Right lung (tissue), 5 donors: Measurements from ENCODE around the gene CCDC102B. TPM values are rescaled to one million over a fixed set of nuclear protein-coding genes. Genes with fewer than 3 reads are reported as not detected.
"Not testable (repeated sequence)": the region's sequence is repeated elsewhere in the genome, so short reads cannot be mapped to it uniquely, and the experiment has no call there.

Experiments used
- DNase-seq, 2 donors: peaks; one replicate each; pipeline ENCODE4 v3.0.0-alpha.2; 2013
- polyA plus RNA-seq, 5 donors: library from polyadenylated mRNA; unstranded; fragments of 120-200 nt; gene quantifications; one replicate each; pipeline versions ENCODE4 v1.2.1 to v1.2.3, GENCODE V29; 2013; ENCODE audit warnings: inconsistent platforms in 1 of 5, low replicate concordance in 1 of 5; ENCODE audit not compliant: insufficient read length in 5 of 5, insufficient read depth in 1 of 5

CCDC102B gene
- polyA plus RNA-seq, 5 donors = 9.8 to 20.7 (median 15.8) TPM

DNA sequence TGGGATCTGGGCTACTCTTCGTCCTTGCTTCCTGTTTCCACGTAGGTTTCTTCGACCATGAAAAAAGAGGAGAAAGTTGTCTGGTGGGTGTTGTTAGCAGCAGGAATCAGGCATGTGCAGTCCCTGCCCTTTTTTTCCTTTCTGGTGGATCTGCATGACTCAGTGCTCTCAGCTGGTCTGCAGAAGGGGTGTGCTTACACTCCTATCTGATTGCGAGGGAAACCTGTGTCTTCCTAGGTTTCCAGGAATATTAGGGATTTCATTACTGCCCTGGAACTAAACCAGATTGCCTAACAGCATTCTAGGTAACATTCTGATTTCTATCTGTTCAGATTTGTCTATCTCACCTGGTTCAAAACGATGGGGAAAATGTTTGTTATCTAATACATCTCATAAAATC, 174.3 kb downstream of the CCDC102B start:
- no peak for DNase-seq

DNA sequence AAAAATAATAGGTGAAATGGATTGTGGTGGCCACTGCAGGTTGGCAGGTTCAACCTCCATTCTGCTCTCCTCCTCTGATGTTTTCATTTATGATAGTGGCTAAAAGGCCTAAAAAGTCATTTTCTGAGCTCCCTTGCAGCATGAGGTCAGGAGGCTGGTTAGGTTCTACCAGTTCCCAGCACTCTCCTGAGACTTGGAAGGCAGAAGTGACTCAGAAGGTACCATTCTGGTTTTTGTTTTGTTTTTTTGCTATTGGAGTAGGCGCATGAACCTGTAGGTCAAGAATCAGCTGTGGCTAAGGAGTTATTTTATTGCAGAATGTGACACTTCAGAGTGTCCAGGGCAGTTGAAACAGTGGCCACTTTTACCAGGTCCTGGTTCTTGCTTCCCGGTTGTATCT, 181.9 kb downstream of the CCDC102B start:
- DNase-seq = no peak

DNA sequence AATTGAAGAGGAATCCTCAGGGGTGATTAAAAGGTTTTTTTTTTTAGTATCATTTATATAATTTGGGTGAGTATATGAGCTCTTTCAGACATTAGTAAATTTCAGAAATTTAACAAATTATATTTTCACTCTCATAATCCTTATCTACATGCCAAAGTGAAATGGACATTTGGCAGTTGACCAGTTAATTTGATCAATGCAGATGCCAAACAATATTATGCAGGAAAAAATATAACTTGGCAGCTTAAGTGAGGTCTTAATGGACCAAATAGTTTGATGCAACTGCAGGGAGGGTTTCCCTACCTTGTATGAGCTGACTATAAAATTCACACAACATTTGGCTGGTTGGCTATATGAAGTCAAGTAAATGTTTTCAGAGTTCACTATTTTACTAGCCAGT, 185.2 kb downstream of the CCDC102B start:
- no peak for DNase-seq

DNA sequence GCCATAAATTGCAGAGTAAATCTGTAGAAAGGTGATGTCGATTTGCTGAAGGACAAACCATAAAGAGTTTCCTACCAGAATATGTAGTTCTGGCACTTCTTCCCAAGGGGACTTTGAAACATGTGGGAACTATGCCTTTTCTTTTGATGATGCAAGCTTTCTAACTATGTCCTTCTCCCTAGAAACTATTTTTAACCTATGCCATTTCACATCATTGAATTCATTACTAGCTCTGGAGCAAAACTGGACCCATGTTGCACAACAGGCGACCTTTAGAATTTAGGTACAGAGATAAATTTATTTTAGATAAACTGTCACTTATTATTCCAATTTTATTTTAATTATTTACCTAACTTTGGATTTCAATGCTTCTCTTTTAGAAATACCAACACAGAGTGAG, 186.5 kb downstream of the CCDC102B start:
- no peak for DNase-seq

DNA sequence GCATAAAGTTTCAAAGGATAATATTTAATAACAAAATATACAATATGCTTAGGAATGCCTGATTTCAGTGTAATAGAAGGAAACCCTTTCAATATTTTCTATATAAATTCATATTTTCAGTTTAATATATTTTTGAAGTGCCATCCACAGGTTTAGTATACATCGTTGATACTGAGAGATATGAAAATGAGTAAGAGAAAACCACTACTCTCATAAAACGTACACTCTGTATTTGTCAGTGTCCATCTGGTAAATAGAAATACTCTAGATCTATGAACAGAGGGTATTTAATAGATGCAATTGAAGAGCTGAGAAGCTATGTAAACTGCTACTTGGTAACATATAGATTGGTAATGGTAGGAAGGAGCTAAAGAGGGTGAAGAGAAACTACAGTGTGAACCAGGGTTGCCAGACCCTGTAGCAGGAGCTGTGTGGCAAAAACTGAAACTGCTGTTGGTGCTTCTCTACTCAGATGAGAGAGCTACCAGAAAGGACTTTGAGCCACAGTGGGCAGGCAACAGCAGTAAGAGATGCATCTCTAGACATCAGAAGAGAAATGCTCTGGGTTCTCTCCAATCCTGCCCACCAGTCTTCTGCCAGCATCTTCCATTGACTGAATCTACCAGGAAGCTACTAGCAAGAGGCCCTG, 187.4 kb downstream of the CCDC102B start:
- DNase-seq = no peak

DNA sequence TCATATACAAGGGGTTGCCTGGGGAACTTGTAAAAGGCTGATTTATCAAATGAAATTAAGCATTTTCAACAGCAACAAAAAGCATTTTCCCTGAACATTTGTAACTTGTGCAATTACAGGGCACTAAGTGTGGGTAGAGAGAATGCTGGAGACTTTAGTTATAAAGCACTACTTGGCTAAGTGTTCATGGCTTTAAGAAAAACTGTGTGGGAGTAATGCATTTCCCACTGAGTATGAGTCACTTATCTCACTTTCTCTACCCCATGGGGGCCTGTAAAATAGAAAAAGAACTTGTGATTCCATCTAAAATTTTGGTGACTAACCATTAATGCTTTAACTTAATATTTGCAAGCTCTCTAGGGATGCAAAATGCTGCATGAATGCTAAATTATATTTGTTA, 193.4 kb downstream of the CCDC102B start:
- no peak for DNase-seq

DNA sequence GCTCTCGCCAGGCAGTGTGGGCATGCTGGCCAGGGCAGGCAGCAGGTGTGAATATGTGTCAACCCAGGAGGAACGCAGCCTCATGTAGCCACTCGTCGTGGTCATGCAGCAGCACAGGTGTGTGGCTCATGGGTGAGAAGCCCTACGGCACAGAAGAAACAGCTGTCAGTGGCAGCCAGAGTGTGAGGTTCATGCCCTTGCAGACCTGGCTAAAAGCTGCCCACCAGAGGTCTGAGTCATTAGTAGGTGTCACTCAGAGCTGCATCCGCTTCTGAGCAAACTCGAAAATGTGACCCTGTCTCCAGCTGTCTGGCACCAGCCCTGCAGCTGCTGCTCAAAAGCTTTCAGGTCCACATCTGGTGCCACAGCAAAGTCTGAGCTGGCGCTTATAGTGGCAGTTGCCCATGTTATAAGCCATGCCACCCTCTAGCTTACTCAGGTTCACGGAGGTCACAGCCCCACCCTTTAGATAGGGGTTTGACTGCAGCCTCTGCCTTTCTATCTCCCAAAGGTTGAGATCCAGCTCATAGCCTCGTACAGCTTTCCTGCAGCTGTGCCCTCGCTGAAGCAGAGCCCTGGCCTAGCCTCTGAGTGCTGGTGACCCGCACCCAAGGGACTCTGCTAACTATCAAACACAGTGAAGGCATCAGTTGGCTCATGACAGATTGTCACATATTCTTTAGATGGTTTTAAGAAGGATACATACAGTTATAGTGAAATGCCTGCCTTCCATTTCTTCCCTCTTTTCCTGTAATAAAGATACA, 195.0 kb downstream of the CCDC102B start:
- no peak for DNase-seq

DNA sequence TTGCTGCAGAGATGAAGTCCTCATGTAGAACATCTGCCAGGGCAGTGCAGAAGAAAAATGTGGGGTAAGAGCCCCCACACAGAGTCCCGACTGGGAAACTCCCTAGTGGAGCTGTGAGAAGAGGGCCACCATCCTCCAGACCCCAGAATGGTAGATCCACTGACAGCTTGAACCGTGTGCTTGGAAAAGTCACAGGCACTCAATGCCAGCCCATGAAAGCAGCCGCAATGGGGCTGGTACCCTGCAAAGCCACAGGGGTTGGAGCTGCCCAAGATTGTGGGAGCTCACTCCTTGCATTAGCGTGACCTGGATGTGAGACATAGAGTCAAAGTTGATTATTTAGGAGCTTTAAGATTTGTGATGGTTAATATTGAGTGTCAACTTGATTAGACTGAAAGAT, 197.8 kb downstream of the CCDC102B start:
- DNase-seq = no peak

DNA sequence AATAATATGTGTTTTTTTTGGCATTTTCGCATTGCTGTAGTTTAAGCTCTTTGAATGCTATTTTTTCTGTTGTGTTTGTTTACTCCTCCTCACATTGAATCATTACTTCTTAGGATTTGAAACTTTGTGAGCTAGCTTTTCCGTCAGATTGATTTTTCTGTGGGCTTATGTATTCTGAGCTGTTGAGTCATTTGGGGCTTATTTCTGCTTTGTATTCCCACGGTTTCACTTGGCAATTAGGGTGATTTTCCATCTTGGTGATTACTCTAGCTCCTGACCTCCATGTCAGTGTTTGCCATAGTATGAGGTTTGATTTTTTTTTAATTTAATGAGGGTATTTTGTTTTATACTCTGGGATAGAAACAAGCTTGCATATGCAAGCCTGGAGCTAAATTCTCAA, 200.0 kb downstream of the CCDC102B start:
- DNase-seq = no peak

DNA sequence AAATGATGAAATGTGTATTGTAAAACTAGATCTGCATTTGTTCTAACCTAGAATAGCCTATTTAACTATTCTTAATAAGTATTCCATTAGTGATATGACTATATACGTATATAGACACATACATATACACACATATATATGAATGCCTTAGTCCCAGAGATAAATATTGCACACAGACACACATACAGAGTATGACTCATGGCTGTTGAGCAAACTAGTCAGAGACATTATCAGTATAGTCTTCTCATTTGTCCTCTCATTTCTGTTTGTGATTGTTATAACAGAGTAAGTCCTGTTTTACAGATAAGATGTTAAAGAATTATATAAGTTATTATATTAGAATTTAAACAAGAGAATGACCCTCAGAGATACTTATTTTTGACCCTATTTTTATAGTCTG, 202.5 kb downstream of the CCDC102B start:
- DNase-seq = no peak

DNA sequence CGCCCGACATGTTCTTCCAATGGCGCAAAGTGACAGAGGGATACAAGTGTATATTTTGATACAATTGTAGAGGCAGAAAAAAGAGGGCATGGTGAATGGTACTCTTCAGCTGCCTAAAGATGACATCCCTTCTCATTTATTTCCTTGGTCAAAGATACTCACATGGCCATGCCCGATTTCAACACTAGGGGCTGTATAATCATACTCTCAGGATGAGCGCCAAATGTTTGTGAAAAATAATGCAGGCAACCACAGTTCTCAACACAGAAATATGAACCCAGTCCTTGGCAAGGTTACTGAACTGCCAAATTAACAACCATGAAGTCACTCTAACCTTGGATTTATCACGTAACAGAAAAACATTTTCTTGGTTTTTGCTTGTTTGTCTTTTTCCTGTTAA, 204.4 kb downstream of the CCDC102B start:
- DNase-seq = no peak

DNA sequence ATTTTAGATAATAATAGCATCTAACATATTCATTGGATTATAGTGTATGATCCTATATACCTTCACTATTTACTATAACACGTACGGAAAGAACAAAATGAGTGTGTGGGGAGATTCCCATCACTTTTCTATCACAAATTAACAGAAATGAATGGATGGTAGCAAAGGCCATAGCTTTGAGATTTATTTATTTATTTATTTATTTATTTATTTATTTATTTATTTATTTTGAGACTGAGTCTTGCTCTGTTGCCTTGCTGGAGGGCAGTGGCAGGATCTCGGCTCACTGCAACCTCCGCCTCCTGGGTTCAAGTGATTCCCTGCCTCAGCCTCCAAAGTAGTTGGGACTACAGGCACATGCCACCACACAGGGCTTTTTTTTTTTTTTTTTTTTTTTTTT, 208.3 kb downstream of the CCDC102B start:
- DNase-seq = not testable (repeated sequence)

DNA sequence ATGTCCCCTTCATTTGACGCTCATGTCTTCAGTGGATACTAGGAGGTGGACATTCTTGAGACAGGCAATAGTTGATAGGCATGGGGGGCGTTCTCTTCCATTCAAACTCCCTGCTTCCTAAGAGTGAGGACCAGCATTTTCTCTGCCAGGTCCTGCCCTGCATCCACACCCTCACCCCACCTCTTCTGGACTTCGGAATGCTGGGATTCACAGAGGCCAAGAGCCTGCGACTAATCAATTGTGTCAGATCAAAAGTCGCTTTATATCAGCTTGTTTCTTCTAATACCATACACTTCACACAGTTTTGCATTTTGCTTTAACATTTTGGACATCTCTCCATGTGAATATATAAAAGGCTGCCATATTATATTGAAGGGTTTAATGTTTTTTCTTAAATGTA, 210.7 kb downstream of the CCDC102B start:
- no peak for DNase-seq

DNA sequence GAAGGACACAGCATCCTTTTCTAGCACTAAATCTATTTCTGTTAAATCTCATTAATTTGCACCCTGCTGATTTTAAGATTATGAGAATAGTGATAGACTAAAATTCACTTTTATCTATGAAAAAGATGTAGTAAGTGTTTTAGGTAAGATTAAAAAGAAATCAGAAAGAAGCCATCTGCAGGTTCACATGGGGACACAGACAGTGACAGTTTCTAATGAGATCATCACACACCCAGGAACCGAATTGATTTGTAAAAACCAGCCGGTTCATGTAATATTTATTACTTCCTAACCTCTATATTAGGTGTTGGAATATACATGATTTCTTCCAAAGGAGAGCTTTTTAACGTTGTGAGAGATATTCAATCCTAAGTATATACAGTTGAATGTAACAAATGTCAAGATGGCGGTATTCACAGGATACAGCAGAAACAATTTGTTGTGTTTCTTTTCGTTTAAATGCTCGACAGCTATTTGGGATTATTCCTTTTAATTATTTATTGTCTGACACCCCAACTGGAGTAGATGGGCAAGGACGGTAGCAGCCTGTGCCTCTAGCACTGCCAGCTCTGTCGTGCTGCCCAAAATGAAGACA, 223.4 kb downstream of the CCDC102B start:
- no peak for DNase-seq

DNA sequence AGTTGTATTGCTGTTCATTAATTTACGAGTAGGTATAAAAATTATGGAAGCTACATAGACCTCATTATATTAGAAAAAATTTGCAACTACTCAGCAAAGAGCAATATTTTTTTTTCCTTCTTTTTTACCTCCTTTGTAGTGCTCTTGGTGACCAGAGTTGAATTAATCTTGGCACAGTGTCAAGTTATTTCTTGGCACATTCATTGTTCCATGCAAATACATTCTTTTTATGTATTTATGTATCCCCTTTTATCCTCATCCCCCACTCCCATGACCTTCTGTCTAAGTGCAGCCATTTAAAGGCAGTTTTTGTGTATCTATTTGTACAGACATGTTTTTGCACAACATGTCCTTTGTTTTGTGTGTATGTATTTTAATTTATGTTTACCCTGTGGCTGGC, 224.5 kb downstream of the CCDC102B start:
- no peak for DNase-seq

DNA sequence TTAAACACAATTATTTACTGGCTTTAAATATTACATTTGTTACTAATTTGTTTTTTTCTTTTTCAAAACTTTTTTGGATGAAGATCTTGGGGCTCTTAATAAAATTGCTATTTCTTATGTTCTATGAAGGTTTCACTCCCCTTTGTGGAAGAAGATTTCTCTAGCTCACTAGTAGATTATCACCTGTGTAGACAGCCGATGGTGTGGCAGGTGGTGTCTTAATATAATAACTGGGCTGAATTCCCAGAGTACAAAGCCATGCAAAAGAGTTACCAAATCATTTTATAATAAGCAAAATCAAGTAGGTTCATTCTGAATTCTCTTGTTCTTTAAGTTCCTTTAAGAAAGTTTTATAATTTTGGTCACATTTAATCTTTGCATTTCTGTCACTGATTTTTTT, 233.7 kb downstream of the CCDC102B start:
- DNase-seq = no peak

DNA sequence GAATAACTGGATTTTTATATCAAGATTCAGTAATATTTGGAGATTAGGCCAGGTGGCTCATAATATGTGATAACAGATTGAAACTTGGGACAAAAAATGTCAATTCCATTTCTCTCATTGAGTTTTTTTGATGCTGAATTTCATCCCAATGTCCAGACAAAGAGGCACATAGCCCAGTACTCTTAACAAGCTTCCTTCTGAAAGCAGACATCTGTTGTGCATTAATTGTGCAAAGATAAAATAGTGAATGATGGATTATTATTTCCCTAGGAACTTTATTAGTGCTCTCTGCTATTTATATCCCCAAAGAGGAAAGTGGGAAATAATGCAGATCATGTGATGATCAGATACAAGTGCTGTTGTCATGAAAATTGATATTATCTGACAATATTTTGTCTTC, 234.1 kb downstream of the CCDC102B start:
- DNase-seq = no peak

DNA sequence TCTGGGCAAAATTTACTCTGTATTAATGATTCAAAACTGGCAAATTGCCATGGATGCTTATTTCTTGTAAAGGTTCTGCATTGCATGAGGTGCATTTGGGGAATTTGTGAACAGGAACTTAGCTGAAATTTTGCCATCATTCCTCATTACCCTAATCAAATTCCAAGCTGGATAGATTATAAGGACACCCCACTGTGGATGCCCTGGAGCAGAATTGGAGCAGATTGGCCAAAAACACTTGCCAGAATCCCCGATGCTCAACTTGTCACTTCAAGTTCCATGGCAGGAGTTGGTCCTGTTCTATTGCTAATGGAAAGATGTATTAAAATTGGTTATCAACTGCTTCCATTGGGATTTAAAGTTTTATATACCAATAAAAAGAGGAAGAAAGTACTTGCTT, 237.9 kb downstream of the CCDC102B start:
- no peak for DNase-seq

DNA sequence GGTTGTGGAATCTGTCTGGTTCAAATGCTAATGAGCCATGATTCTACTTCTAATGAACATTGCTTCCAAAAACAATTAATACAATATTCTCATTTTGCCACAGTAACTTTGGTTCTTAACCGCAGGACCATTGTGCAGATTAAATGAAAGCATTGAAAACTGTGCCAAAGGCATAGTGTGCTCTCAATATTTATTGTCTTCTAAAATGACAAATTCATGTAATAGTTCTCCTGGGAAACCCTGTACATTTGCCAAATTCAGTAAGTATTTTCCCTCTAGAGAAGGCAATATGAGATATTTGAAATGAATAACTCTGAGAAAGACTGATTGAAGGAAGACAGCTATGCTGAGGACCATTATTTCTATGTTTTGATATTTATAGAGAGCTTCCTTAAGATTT, 246.3 kb downstream of the CCDC102B start:
- no peak for DNase-seq

DNA sequence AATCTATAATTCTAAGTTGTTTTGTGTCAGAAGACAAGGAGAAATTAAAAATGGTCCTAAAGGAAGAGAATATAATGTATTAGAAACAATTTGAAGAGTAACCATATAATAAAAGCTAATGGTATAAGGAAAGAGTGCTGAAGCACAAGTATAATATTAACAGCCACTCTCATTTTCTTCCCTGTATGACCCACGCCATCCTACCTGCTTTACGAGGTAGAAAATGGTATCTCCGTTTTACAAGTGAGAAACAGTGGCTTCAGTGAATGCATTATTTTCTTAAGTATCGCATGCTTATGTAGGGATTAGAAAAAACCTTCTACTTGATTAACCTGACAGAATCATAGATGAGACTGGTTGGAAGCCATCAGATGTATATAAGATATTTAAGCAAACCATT, 266.2 kb downstream of the CCDC102B start:
- no peak for DNase-seq

DNA sequence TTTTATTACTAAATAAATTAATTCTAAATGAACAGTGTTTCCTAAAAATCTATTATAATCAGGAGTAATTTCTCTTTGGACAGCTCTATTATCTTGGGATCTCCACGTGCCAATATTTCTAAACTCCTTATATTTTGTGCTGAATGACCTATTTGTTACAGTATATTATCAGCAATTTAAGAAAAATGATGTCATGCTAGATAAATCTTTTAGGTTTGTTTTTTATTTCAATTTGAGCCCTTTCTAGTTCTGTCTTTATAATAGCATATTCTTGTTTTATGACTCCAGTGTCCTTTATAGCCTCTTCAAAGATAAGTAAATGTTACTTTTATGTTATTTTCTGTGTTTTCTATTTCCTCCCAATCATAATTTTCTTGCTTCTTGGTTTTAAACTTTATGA, 269.2 kb downstream of the CCDC102B start:
- no peak for DNase-seq

DNA sequence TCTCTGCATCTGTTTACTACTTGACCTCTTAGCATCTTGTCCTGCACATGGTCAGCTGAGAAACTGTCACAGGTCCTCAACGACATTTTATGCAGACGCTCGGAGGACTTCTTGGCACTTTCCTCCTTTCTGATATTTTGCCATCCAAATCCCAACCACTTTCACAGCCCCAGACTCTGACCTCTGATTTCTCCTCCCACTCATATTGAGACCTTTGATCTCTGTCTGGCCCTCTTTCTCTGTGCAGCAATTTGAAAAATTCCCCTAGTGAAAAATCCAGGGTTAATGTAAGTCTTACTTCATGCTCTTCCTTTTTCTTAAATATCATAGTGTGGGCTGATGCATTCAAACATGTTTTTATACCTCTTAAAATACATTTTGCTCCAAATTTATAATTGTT, 273.8 kb downstream of the CCDC102B start:
- no peak for DNase-seq

DNA sequence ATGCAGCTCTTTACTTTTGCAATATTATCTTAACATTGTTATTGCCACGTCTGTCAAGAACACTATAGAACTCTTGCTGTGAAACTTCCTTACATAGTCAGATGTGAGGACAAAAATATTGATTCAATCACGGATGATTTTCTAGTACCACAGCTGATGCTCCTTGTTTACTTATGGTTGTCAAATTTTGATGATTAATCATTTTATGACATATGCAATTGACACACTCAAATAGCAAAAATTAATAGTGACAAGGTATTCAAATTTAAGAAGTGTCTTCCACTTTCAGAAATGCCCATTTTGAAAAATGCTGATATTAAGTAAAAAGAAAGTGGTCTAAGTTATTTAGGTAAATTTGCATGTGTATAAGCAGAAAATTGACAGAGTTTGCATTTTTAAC, 284.0 kb downstream of the CCDC102B start:
- DNase-seq = no peak
